ENCODE results near the gene USP17L11.
"Not testable (repeated sequence)": the region's sequence is repeated elsewhere in the genome, so short reads cannot be mapped to it uniquely, and the experiment has no call there.

The USP17L11 gene, protein sequence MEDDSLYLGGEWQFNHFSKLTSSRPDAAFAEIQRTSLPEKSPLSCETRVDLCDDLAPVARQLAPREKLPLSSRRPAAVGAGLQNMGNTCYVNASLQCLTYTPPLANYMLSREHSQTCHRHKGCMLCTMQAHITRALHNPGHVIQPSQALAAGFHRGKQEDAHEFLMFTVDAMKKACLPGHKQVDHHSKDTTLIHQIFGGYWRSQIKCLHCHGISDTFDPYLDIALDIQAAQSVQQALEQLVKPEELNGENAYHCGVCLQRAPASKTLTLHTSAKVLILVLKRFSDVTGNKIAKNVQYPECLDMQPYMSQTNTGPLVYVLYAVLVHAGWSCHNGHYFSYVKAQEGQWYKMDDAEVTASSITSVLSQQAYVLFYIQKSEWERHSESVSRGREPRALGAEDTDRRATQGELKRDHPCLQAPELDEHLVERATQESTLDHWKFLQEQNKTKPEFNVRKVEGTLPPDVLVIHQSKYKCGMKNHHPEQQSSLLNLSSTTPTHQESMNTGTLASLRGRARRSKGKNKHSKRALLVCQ

DNA sequence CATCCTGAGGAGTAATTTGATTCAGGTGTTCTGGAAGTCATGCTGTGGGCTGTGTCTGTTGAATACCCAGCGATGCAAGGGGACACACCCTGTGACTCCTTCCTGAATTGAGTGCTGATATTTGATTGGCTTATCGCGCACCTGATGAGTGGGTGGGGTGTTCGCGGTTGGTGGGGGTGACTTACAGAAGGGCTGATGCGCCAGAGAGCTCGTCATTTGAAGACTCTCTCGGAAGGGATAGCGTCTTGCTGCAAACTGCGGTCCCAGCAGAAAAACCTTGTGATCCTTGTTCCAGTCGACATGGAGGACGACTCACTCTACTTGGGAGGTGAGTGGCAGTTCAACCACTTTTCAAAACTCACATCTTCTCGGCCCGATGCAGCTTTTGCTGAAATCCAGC, at the start of gene USP17L11:
USP17L11 (plus strand) TSS at position 301 of the 400 bp plus-strand sequence; CDS start at position 301, 0 bp downstream.
- DNase-seq: not testable (repeated sequence)

DNA sequence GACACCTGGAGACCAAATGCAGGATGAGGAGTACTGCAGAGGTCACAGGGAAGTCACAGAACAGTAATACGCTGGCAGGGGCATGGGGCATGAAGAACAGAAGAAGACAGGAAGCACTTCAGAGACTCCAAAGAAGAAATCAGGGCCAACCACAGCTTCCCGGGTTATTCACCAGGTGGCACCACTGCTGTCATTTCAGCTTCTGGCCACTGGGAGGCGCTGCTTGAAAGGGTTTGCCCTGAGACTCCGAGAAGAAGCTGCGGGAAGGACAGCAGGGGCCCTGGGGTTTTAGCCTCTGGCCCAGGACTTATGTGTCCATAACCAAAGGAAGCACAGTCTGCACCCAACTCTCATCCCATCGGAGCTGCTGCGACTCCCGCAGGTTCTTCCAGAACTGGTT, 49.2 kb upstream of the USP17L11 start:
- DNase-seq: not testable (repeated sequence)

DNA sequence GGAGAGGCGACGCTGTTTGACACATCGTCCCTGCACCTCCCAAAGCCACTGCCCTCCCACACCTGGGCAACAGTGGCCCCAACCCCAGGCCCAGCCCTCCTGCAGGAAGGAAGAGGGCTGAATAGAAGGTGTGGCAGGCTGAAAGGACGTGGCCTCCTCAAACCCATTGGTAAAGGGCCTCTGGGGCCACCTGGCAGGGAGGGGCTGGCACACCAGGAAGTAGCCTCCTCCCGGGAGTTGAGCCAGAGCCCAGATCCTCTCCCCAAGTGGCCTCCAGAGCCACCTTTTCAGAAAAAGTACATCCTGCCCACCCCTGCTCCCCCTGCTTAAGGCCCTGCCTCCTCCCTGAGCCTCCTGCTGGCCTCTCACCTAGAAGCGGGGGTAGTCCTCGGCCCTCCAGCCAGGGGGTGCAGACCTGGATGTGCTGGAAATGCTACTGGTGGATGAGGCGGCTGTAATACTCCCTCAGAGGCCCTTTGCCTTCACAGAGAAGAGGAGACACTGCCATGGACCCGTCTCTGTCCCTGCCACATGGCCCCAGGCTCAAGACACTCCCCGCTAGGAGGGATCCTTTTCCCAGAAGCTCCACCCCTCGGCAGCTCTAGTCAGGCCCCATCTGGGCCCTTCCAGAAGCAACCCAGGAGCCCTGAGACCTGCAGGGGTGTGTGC, 45.3 kb upstream of the USP17L11 start, which contains the start of gene FAM90A26:
FAM90A26 (plus strand) TSS at position 619 of the 669 bp plus-strand sequence. CDS start 2,764 bp downstream, outside the sequence.
- not testable (repeated sequence) for DNase-seq

DNA sequence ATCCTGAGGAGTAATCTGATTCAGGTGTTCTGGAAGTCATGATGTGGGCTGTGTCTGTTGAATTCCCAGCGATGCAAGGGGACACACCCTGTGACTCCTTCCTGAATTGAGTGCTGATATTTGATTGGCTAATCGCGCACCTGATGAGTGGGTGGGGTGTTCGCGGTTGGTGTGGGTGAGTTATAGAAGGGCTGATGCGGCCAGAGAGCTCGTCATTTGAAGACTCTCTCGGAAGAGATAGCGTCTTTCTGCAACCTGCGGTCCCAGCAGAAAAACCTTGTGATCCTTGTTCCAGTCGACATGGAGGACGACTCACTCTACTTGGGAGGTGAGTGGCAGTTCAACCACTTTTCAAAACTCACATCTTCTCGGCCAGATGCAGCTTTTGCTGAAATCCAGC, 4.8 kb upstream of the USP17L11 start, which contains the start of gene USP17L10:
USP17L10 (plus strand) TSS at position 301 of the 400 bp plus-strand sequence; CDS start at position 301, 0 bp downstream.
- DNase-seq: not testable (repeated sequence)

DNA sequence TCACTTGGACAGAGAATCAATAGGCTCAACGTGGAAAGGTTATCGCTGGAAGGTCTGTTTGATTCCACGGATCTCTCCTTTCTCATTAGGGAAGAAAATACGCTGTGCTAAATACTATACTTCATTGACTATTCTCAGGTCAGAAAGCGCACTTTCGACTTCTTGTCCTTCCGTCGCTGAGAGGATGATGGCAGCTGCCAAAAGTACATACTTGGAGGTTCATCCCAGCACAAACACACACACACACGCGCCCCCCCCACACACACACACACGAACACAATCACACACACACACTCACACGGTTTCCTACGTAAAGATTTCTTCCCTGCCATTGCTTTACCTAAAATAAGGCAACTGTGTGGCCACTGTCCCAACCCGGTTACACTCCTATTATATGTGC, 504 bp upstream of the USP17L11 start:
- not testable (repeated sequence) for DNase-seq

DNA sequence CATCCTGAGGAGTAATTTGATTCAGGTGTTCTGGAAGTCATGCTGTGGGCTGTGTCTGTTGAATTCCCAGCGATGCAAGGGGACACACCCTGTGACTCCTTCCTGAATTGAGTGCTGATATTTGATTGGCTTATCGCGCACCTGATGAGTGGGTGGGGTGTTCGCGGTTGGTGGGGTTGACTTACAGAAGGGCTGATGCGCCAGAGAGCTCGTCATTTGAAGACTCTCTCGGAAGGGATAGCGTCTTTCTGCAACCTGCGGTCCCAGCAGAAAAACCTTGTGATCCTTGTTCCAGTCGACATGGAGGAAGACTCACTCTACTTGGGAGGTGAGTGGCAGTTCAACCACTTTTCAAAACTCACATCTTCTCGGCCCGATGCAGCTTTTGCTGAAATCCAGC, 4.6 kb downstream of the USP17L11 start, which contains the start of gene USP17L12:
USP17L12 (plus strand) TSS at position 301 of the 400 bp plus-strand sequence; CDS start at position 301, 0 bp downstream.
- DNase-seq: not testable (repeated sequence)

DNA sequence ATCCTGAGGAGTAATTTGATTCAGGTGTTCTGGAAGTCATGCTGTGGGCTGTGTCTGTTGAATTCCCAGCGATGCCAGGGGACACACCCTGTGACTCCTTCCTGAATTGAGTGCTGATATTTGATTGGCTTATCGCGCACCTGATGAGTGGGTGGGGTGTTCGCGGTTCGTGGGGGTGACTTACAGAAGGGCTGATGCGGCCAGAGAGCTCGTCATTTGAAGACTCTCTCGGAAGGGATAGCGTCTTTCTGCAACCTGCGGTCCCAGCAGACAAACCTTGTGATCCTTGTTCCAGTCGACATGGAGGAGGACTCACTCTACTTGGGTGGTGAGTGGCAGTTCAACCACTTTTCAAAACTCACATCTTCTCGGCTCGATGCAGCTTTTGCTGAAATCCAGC, 9.4 kb downstream of the USP17L11 start, which contains the start of gene USP17L13:
USP17L13 (plus strand) TSS at position 301 of the 400 bp plus-strand sequence; CDS start at position 301, 0 bp downstream.
- not testable (repeated sequence) for DNase-seq

DNA sequence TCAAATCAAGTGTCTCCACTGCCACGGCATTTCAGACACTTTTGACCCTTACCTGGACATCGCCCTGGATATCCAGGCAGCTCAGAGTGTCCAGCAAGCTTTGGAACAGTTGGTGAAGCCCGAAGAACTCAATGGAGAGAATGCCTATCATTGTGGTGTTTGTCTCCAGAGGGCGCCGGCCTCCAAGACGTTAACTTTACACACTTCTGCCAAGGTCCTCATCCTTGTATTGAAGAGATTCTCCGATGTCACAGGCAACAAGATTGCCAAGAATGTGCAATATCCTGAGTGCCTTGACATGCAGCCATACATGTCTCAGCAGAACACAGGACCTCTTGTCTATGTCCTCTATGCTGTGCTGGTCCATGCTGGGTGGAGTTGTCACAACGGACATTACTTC, 15.0 kb downstream of the USP17L11 start:
- DNase-seq: peak; percentile 5

DNA sequence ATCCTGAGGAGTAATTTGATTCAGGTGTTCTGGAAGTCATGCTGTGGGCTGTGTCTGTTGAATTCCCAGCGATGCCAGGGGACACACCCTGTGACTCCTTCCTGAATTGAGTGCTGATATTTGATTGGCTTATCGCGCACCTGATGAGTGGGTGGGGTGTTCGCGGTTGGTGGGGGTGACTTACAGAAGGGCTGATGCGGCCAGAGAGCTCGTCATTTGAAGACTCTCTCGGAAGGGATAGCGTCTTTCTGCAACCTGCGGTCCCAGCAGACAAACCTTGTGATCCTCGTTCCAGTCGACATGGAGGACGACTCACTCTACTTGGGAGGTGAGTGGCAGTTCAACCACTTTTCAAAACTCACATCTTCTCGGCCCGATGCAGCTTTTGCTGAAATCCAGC, 18.9 kb downstream of the USP17L11 start, which contains the start of gene USP17L15:
USP17L15 (plus strand) TSS at position 301 of the 400 bp plus-strand sequence; CDS start at position 301, 0 bp downstream.
- not testable (repeated sequence) for DNase-seq

DNA sequence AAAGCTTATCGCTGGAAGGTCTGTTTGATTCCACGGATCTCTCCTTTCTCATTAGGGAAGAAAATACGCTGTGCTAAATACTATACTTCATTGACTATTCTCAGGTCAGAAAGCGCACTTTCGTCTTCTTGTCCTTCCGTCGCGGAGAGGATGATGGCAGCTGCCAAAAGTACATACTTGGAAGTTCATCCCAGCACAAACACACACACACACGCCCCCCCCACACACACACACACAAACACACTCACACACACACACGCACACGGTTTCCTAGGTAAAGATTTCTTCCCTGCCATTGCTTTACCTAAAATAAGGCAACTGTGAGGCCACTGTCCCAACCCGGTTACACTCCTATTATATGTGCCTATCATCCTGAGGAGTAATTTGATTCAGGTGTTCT, 23.3 kb downstream of the USP17L11 start:
- DNase-seq: not testable (repeated sequence)

DNA sequence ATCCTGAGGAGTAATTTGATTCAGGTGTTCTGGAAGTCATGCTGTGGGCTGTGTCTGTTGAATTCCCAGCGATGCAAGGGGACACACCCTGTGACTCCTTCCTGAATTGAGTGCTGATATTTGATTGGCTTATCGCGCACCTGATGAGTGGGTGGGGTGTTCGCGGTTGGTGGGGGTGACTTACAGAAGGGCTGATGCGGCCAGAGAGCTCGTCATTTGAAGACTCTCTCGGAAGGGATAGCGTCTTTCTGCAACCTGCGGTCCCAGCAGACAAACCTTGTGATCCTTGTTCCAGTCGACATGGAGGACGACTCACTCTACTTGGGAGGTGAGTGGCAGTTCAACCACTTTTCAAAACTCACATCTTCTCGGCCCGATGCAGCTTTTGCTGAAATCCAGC, 28.4 kb downstream of the USP17L11 start, which contains the start of gene USP17L17:
USP17L17 (plus strand) TSS at position 301 of the 400 bp plus-strand sequence; CDS start at position 301, 0 bp downstream.
- DNase-seq: not testable (repeated sequence)

DNA sequence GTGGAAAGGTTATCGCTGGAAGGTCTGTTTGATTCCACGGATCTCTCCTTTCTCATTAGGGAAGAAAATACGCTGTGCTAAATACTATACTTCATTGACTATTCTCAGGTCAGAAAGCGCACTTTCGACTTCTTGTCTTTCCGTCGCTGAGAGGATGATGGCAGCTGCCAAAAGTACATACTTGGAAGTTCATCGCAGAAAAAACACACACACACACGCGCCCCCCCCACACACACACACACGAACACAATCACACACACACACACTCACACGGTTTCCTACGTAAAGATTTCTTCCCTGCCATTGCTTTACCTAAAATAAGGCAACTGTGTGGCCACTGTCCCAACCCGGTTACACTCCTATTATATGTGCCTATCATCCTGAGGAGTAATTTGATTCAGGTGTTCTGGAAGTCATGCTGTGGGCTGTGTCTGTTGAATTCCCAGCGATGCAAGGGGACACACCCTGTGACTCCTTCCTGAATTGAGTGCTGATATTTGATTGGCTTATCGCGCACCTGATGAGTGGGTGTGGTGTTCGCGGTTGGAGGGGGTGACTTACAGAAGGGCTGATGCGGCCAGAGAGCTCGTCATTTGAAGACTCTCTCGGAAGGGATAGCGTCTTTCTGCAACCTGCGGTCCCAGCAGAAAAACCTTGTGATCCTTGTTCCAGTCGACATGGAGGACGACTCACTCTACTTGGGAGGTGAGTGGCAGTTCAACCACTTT, 32.9 kb downstream of the USP17L11 start, which contains the start of gene USP17L18:
USP17L18 (plus strand) TSS at position 678 of the 728 bp plus-strand sequence; CDS start at position 678, 0 bp downstream.
- DNase-seq: peak; percentile 7

DNA sequence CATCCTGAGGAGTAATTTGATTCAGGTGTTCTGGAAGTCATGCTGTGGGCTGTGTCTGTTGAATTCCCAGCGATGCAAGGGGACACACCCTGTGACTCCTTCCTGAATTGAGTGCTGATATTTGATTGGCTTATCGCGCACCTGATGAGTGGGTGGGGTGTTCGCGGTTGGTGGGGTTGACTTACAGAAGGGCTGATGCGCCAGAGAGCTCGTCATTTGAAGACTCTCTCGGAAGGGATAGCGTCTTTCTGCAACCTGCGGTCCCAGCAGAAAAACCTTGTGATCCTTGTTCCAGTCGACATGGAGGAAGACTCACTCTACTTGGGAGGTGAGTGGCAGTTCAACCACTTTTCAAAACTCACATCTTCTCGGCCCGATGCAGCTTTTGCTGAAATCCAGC, 37.9 kb downstream of the USP17L11 start, which contains the start of gene USP17L19:
USP17L19 (plus strand) TSS at position 301 of the 400 bp plus-strand sequence; CDS start at position 301, 0 bp downstream.
- DNase-seq: not testable (repeated sequence)

DNA sequence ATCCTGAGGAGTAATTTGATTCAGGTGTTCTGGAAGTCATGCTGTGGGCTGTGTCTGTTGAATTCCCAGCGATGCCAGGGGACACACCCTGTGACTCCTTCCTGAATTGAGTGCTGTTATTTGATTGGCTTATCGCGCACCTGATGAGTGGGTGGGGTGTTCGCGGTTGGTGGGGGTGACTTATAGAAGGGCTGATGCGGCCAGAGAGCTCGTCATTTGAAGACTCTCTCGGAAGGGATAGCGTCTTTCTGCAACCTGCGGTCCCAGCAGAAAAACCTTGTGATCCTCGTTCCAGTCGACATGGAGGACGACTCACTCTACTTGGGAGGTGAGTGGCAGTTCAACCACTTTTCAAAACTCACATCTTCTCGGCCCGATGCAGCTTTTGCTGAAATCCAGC, 42.6 kb downstream of the USP17L11 start, which contains the start of gene USP17L20:
USP17L20 (plus strand) TSS at position 301 of the 400 bp plus-strand sequence; CDS start at position 301, 0 bp downstream.
- DNase-seq: not testable (repeated sequence)

DNA sequence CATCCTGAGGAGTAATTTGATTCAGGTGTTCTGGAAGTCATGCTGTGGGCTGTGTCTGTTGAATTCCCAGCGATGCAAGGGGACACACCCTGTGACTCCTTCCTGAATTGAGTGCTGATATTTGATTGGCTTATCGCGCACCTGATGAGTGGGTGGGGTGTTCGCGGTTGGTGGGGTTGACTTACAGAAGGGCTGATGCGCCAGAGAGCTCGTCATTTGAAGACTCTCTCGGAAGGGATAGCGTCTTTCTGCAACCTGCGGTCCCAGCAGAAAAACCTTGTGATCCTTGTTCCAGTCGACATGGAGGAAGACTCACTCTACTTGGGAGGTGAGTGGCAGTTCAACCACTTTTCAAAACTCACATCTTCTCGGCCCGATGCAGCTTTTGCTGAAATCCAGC, 47.4 kb downstream of the USP17L11 start, which contains the start of gene USP17L21:
USP17L21 (plus strand) TSS at position 301 of the 400 bp plus-strand sequence; CDS start at position 301, 0 bp downstream.
- DNase-seq: not testable (repeated sequence)
